GM20000 (cell line): ENCODE measurements around the gene VAV3.

ENCODE experiments used
- DNase-seq: peaks from one replicate; pipeline ENCODE4 v3.0.0; 2012; ENCODE audit warnings: low spot score
- TF ChIP-seq, protein P1 (sequence below): IDR thresholded peaks from 2 replicates; pipeline ENCODE4 v1.5.1; 2012; ENCODE audit warnings: mild to moderate bottlenecking, control low read depth; ENCODE audit errors: extremely low read depth, missing control alignments

VAV3 gene

DNA sequence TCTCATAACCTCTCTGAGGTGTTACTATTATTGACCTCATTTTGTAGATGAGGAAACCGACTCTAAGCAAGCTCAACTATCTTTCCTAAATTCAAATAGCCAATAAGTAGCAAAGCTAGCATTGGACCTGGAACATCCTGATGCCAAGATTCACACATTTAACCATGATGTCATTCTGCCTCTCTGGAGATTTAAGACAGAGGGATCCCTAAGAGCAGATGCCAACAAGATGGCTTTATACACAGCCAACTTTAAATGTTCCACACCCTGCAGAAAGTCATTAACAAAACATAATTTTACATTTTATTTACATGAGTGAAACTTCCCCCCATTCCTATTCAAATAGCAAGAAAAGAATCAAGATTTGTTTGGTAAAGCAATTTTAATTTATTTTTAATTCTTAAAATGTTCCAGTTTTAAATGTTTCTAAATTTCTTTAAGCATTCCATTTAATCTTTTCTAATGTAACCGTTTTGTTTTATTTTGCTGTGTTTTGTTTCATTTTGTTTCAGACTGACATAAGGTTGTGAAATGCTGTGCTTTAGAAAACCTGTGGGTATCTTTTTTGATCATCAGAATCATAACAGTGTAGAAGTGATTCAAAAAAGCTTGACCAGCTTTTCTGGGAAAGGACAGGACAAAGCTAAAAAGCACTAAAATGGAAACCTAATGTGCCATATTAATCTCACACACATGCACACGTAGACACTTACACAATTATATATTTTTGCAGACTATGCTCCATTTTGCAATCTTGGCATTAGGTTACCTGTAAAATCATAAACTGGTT, 7.6 kb upstream of the VAV3 start:
- no peak for DNase-seq
- TF ChIP-seq, protein P1, sequence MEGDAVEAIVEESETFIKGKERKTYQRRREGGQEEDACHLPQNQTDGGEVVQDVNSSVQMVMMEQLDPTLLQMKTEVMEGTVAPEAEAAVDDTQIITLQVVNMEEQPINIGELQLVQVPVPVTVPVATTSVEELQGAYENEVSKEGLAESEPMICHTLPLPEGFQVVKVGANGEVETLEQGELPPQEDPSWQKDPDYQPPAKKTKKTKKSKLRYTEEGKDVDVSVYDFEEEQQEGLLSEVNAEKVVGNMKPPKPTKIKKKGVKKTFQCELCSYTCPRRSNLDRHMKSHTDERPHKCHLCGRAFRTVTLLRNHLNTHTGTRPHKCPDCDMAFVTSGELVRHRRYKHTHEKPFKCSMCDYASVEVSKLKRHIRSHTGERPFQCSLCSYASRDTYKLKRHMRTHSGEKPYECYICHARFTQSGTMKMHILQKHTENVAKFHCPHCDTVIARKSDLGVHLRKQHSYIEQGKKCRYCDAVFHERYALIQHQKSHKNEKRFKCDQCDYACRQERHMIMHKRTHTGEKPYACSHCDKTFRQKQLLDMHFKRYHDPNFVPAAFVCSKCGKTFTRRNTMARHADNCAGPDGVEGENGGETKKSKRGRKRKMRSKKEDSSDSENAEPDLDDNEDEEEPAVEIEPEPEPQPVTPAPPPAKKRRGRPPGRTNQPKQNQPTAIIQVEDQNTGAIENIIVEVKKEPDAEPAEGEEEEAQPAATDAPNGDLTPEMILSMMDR, result no peak

DNA sequence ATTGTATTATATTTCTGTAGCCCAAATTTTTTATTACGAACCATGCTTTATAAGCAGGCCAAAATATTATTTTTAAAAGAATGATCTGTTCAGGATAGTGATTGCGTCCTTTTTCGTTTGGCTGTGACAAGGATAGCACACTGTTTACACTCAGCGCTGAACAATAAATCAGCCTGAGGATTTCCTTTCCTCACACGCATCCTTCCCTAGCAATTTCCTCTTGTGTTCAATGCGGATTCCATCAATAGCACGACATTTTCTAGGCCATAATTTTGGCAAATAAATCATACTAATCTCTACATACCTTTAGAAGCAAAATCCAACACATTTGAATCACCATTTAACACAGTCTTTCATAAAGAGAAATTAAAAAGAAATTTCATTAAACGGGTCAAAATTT, 1.6 kb upstream of the VAV3 start:
- DNase-seq, result no peak

GRCh38 chr1:107964336-107965109, 457 bp downstream of the VAV3 start:
- TF ChIP-seq, protein P1, result no peak
- DNase-seq, result peak; percentile 47

More for the DNA sequence above, 1.6 kb upstream of the VAV3 start:
- TF ChIP-seq, protein P1, result no peak

- TF ChIP-seq, protein P1, result no peak
- peak; percentile 74 for DNase-seq
Measured at GRCh38 chr1:107963601-107964335, 1.2 kb downstream of the VAV3 start.

- DNase-seq, result no peak
- TF ChIP-seq, protein P1, result no peak
Measured at GRCh38 chr1:107963008-107963407, 2.0 kb downstream of the VAV3 start.

DNA sequence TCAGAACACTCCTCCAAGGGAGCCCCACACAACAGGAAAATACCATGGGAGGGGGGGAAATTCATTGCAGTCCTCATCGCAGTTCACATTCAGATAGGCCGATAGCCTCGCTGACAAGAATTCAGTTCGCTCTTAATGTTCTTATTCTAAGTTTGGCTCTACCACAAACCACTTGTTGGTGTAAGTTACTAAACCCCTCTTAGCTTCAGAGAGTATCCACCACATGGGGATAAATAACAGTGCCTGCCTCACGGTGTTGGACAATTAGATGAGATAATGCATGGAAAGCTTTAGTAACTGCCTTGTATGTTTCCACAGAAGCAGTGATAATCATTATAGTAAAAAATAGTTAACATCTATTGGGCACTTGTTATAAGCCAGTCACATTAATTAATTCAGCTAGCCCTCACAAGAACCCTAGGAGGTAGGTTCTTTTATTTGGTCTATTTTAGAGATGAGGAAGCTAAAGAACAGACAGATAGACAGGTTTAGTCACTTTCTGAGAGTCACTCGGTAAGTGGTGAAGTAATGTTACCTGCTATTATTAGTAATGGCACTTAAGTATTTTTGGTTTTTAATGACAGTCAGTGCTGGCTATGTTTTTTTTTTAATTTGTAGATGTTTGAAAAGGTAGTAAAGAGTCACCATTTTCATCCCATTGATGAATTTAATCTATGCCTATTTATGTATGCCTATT, 10.1 kb downstream of the VAV3 start:
- no peak for DNase-seq
- TF ChIP-seq, protein P1, result no peak
